GM12878 (cell line): ENCODE data around the gene AKAP8. TPM values are rescaled to one million over a fixed set of nuclear protein-coding genes. Genes with fewer than 3 reads are reported as not detected.

ENCODE experiments used
- ATAC-seq: fragments of 200-7000 bp; cut with Tn5 transposase; 3 replicates; pipeline ENCODE4 v1.9.1; 2020; ENCODE audit warnings: mild to moderate bottlenecking, moderate library complexity
- BruUV-seq: library from RNA; stranded (reverse); fragments of 400-500 nt; replicated peaks from 2 replicates; lab custom pipeline; 2021; lab: Mats Ljungman, UMichigan
- CTCF ChIA-PET: fragments of 300-600 bp; sonication (Branson Sonifier 250); formaldehyde crosslinking; extraction: SDS; loops from one replicate; lab custom pipeline; 2021; ENCODE audit warnings: inconsistent platforms; lab: Yijun Ruan, JAX
- POLR2A ChIA-PET: fragments of 350-600 bp; formaldehyde crosslinking; extraction: SDS; loops from one replicate; lab custom pipeline; 2021; ENCODE audit warnings: inconsistent platforms; lab: Charles Lee
- RAD21 ChIA-PET: fragments of 300-600 bp; sonication (Branson Sonifier 250); formaldehyde crosslinking; loops from one replicate; lab custom pipeline; 2023; ENCODE audit warnings: antibody characterized with exemption; ENCODE audit not compliant: unreplicated experiment; lab: Charles Lee
- SMC1A ChIA-PET: fragments of 300-600 bp; sonication (Branson Sonifier 250); formaldehyde crosslinking; loops from one replicate; lab custom pipeline; 2023; ENCODE audit not compliant: unreplicated experiment, uncharacterized antibody; lab: Charles Lee
- DNase-seq: peaks from one replicate; pipeline ENCODE4 v3.0.0-alpha.2; 2011; ENCODE audit warnings: low read depth, low spot score
- FAIRE-seq: peaks from 3 replicates; lab custom pipeline; 2011; peaks lifted over from hg19 to GRCh38; lab: Jason Lieb, UNC
- H2AFZ ChIP-seq: 2 replicates; pipeline ENCODE4 v1.6.0; 2011; ENCODE audit warnings: low read depth, low read length, control low read depth; ENCODE audit not compliant: control insufficient read depth
- H3K27ac ChIP-seq: 2 replicates; pipeline ENCODE4 v1.5.1; 2011; ENCODE audit warnings: control low read depth; ENCODE audit not compliant: control insufficient read depth, insufficient read depth
- H3K27me3 ChIP-seq, 2 experiments: replicated peaks in 1 of 2; 2 replicates each; pipeline versions ENCODE4 v1.6.0 to v1.6.1; 2011; ENCODE audit warnings: low read length in 1 of 2; ENCODE audit not compliant: control insufficient read depth in 2 of 2, insufficient read depth in 2 of 2
- H3K36me3 ChIP-seq, 2 experiments: 2 replicates each; pipeline ENCODE4 v1.5.1; 2011; ENCODE audit warnings: low read length in 1 of 2; ENCODE audit not compliant: control insufficient read depth in 2 of 2, insufficient read depth in 2 of 2
- H3K4me1 ChIP-seq: 2 replicates; pipeline ENCODE4 v1.6.1; 2011; ENCODE audit warnings: mild to moderate bottlenecking, low read length, moderate library complexity, mixed read lengths; ENCODE audit not compliant: control insufficient read depth, insufficient read depth
- H3K4me2 ChIP-seq: 2 replicates; pipeline ENCODE4 v1.6.0; 2011; ENCODE audit warnings: control low read depth; ENCODE audit not compliant: control insufficient read depth, insufficient read depth
- H3K4me3 ChIP-seq: fragments of 200-600 bp; sonication (generic); 2 replicates; pipeline ENCODE4 v1.5.1; 2016
- H3K79me2 ChIP-seq: 2 replicates; pipeline ENCODE4 v1.6.0; 2011; ENCODE audit warnings: low read length; ENCODE audit not compliant: control insufficient read depth, insufficient read depth
- H3K9ac ChIP-seq: 2 replicates; pipeline ENCODE4 v1.8.0; 2011; ENCODE audit warnings: low read length, control low read depth, mixed read lengths; ENCODE audit not compliant: control insufficient read depth, insufficient read depth
- H3K9me3 ChIP-seq: replicated peaks from 3 replicates; pipeline ENCODE4 v1.5.1; 2011; ENCODE audit warnings: mild to moderate bottlenecking, low read length; ENCODE audit not compliant: control insufficient read depth, insufficient read depth
- H4K20me1 ChIP-seq: 2 replicates; pipeline ENCODE4 v1.6.0; 2011; ENCODE audit not compliant: control insufficient read depth, insufficient read depth
- CEBPZ ChIP-seq: fragments of 150-350 bp; IDR thresholded peaks from 2 replicates; pipeline ENCODE4 v1.6.1; 2016; ENCODE audit warnings: low read depth, low read length
- ELK1 ChIP-seq: IDR thresholded peaks from 2 replicates; pipeline ENCODE4 v1.6.1; 2012; ENCODE audit warnings: low read depth, low read length, improper control_type of control experiment
- SMARCA5 ChIP-seq: fragments of 450-650 bp; IDR thresholded peaks from 2 replicates; pipeline ENCODE4 v1.6.1; 2017; ENCODE audit warnings: mild to moderate bottlenecking
- WGBS: methylation state at CpG from one replicate; pipeline ENCODE4 v1.1.6; 2016; ENCODE audit warnings: low lambda C conversion rate; ENCODE audit not compliant: insufficient replicate concordance, insufficient coverage; ENCODE audit errors: missing lambda C conversion rate; 5-methylcytosine and 5-hydroxymethylcytosine counted together
- in situ Hi-C: fragments of 300-500 bp; cut with MboI; formaldehyde crosslinking; loops from 9 replicates; pipeline ENCODE4 v1.14.3; 2018; ENCODE audit warnings: mixed read lengths
- intact Hi-C: fragments of 100-400 bp; cut with micrococcal nuclease; formaldehyde crosslinking; loops from one replicate; pipeline ENCODE4 v1.14.2; 2022; ENCODE audit not compliant: unreplicated experiment
- polyA plus RNA-seq, 11 experiments: library from polyadenylated mRNA; depleted of rRNA in 4 of 11; unstranded in 6 of 11; stranded (reverse) in 5 of 11; fragments of >200 nt; fragmentation: Nextera tagmentation in 4 of 11; fragmentation: Illumina TruSeq in 1 of 11; extraction: Ambion mirVana in 4 of 11; extraction: Trizol in 1 of 11; gene quantifications; 1 replicate in 1 of 11; 2 replicates in 10 of 11; pipeline versions ENCODE4 v1.2.1 to v1.2.3, GENCODE V29; 2011 to 2016; ENCODE audit warnings: inconsistent platforms in 2 of 11, missing spikeins in 2 of 11, low read depth in 1 of 11
- total RNA-seq, 4 experiments: library from RNA; depleted of rRNA in 3 of 4; stranded (reverse); fragments of >200 nt in 3 of 4; fragmentation: Illumina TruSeq in 1 of 4; extraction: Trizol in 1 of 4; gene quantifications; 2 replicates each; pipeline versions ENCODE4 v1.2.1 to v1.2.3, GENCODE V29; 2013 to 2021

AKAP8 gene
- total and polyA plus RNA-seq, 10 of the 15 experiments (the other 5 are each of a cell fraction or from before 2014, with no cell fraction given): 5.3 to 57.7 (median 20.6) TPM

DNA sequence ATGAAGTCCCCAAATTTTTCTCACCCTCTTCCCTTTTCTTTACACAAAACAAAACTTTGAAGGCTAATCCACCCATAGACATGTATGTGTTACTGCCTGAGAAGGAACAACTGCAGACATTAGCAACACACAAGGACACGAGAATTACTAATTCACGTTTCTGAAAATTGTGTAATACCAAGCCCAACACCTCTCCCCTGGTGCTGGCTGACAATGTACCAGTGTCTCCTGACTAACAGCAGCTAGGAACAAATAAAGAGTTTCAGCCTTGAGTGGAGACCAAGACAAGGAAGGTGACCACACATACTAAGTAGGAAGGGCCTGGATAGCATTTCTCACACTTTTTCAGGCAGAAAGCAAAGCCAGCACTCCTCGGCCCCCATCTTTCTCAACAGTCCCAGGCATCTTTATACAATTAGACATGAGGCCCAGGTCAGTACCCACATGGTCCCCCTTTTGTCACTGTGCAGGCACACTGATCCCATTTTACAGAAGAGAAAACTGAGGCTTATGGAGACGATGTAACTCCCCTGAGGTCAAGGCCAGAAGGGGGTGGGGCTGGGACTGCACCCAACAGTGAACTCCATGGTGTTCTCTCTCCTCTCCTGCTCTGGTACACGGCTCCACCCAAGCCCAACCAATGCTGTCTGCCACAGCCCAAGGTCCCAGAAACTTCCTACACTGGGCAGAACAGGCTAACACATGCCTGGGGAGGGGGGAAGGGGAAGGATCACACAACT is 55.9 kb downstream of the AKAP8 start:
- Histone ChIP-seq H4K20me1 (peaks cover 51% of the 10 kb centered on the region), H3K9ac (peak overlapping the region; percentile 21; the same call in 1 of the 2 replicates), H3K4me1 (peaks cover 43% of the 10 kb centered on the region), H3K9me3 (no peaks in the 10 kb centered on the region), H3K79me2 (peaks cover 96% of the 10 kb centered on the region)
- WGBS: 46% methylated on average over 4 of the region's 5 CpGs
- RAD21 ChIA-PET: interaction anchor here (2.5 kb wide), 1 partner anchor 10 kb away, joined by 8 read pairs; no protein-coding TSS in a partner anchor
- intact Hi-C loops: no loop called here
- TF ChIP-seq CEBPZ (no peak), SMARCA5 (peak; percentile 26; the same call in 1 of the 2 replicates), ELK1 (no peak)
- TF ChIP-seq, all 136 proteins: peak for 1
- Histone ChIP-seq H2AFZ (no peak overlapping the region), H3K27ac (peak overlapping the region; percentile 62), H3K4me2 (peak overlapping the region; percentile 31), H3K4me3 (no peak overlapping the region), H3K27me3 (no peaks in the 10 kb centered on the region), H3K36me3 (peaks cover 0 to 10% of the 10 kb centered on the region in 2 experiments; a peak in 3 of 4 replicates)
- ChIA-PET POLR2A (interaction anchor here (2.0 kb wide), 1 partner anchor 10 kb away, joined by 15 read pairs; no protein-coding TSS in a partner anchor), SMC1A (interaction anchor here (0.6 to 1.4 kb wide), 3 partner anchors 9 to 1681 kb away, joined by 3 read pairs; no protein-coding TSS in a partner anchor), CTCF (interaction anchor here (1.4 to 1.8 kb wide), 4 partner anchors 10 to 36 kb away, joined by 4 to 7 read pairs (median 6); no protein-coding TSS in a partner anchor)
- ATAC-seq (peak; percentile 42), FAIRE-seq (no peak), DNase-seq (no peak)
- in situ Hi-C loops: no loop called here
- BruUV-seq: no TSS peak
